Effector CD8-positive, alpha-beta T cell (primary cell): Measurements from ENCODE around the gene ADAMTS20.
"Not testable (repeated sequence)": the region's sequence is repeated elsewhere in the genome, so short reads cannot be mapped to it uniquely, and the experiment has no call there.

Experiments used
- DNase-seq: peaks from one replicate; lab custom pipeline; 2025; lab: John Stamatoyannopoulos, UW

The ADAMTS20 gene

GRCh38 chr12:43360001-43360400, 192.0 kb downstream of the ADAMTS20 start:
- DNase-seq = not testable (repeated sequence)

GRCh38 chr12:43357141-43357540, 194.9 kb downstream of the ADAMTS20 start:
- no peak for DNase-seq

GRCh38 chr12:43352001-43352400, 200.0 kb downstream of the ADAMTS20 start:
- no peak for DNase-seq

- DNase-seq = no peak
Observed at GRCh38 chr12:43349863-43350262, 202.1 kb downstream of the ADAMTS20 start.

- no peak for DNase-seq
Observed at GRCh38 chr12:43348221-43348620, 203.8 kb downstream of the ADAMTS20 start.

GRCh38 chr12:43347026-43347425, 205.0 kb downstream of the ADAMTS20 start:
- no peak for DNase-seq

GRCh38 chr12:43345023-43345422, 207.0 kb downstream of the ADAMTS20 start:
- no peak for DNase-seq

GRCh38 chr12:43341785-43342313, 210.2 kb downstream of the ADAMTS20 start:
- DNase-seq = not testable (repeated sequence)

GRCh38 chr12:43338848-43339526, 213.0 kb downstream of the ADAMTS20 start:
- DNase-seq = no peak

- DNase-seq = no peak
Observed at GRCh38 chr12:43337571-43338444, 214.2 kb downstream of the ADAMTS20 start.

GRCh38 chr12:43336962-43337555, 214.9 kb downstream of the ADAMTS20 start:
- DNase-seq = no peak

- no peak for DNase-seq
Observed at GRCh38 chr12:43333644-43334043, 218.4 kb downstream of the ADAMTS20 start.

- no peak for DNase-seq
Observed at GRCh38 chr12:43332977-43333640, 218.9 kb downstream of the ADAMTS20 start.

GRCh38 chr12:43331935-43332334, 220.1 kb downstream of the ADAMTS20 start:
- DNase-seq = no peak

- no peak for DNase-seq
Observed at GRCh38 chr12:43329375-43329774, 222.6 kb downstream of the ADAMTS20 start.

GRCh38 chr12:43325786-43326185, 226.2 kb downstream of the ADAMTS20 start:
- no peak for DNase-seq

GRCh38 chr12:43320281-43320680, 231.7 kb downstream of the ADAMTS20 start:
- DNase-seq = no peak

GRCh38 chr12:43318021-43318420, 234.0 kb downstream of the ADAMTS20 start:
- no peak for DNase-seq

GRCh38 chr12:43317156-43317555, 234.8 kb downstream of the ADAMTS20 start:
- no peak for DNase-seq

GRCh38 chr12:43316520-43316919, 235.5 kb downstream of the ADAMTS20 start:
- DNase-seq = no peak

- DNase-seq = no peak
Observed at GRCh38 chr12:43315961-43316360, 236.0 kb downstream of the ADAMTS20 start.

GRCh38 chr12:43312991-43313505, 239.0 kb downstream of the ADAMTS20 start:
- DNase-seq = no peak
